Measurements from ENCODE around the gene NDUFA8.

NDUFA8 gene

GRCh38 chr9:122095010-122095767 is 64.4 kb downstream of the NDUFA8 start:
- peak; percentile 54 for DNase-seq

Data from GDM1 (cell line).